ENCODE data around the gene PRKCB.

PRKCB gene

DNA sequence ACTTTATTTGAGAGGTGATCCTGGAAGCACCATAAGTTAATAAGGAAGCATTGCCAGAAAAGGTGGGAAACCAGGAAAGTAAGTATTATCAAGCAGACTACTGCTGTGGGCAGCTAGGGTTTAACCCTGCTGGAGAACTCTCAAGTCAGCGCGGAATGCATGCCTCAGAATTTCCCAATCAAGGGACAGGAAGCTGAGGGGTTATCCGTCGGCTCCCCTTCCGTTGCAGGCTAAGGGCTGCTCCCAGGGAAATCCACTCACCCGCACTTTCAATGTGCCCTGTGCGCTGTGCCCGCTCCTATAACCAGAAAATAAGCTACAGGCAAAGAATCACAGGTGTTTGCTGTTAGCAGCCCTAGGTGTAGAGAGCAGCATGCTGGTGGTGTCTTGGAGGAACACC lies 281.9 kb downstream of the PRKCB start:
- TF ChIP-seq, protein P1, sequence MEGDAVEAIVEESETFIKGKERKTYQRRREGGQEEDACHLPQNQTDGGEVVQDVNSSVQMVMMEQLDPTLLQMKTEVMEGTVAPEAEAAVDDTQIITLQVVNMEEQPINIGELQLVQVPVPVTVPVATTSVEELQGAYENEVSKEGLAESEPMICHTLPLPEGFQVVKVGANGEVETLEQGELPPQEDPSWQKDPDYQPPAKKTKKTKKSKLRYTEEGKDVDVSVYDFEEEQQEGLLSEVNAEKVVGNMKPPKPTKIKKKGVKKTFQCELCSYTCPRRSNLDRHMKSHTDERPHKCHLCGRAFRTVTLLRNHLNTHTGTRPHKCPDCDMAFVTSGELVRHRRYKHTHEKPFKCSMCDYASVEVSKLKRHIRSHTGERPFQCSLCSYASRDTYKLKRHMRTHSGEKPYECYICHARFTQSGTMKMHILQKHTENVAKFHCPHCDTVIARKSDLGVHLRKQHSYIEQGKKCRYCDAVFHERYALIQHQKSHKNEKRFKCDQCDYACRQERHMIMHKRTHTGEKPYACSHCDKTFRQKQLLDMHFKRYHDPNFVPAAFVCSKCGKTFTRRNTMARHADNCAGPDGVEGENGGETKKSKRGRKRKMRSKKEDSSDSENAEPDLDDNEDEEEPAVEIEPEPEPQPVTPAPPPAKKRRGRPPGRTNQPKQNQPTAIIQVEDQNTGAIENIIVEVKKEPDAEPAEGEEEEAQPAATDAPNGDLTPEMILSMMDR (IDR thresholded peaks at IDR 0.05; ENCODE audit: low read depth, low read length, missing control alignments) = no peak
- no peak for DNase-seq (ENCODE audit: low read depth)
- H3K4me3 ChIP-seq (ENCODE audit: low read depth, low read length) = no peak overlapping the region

DNA sequence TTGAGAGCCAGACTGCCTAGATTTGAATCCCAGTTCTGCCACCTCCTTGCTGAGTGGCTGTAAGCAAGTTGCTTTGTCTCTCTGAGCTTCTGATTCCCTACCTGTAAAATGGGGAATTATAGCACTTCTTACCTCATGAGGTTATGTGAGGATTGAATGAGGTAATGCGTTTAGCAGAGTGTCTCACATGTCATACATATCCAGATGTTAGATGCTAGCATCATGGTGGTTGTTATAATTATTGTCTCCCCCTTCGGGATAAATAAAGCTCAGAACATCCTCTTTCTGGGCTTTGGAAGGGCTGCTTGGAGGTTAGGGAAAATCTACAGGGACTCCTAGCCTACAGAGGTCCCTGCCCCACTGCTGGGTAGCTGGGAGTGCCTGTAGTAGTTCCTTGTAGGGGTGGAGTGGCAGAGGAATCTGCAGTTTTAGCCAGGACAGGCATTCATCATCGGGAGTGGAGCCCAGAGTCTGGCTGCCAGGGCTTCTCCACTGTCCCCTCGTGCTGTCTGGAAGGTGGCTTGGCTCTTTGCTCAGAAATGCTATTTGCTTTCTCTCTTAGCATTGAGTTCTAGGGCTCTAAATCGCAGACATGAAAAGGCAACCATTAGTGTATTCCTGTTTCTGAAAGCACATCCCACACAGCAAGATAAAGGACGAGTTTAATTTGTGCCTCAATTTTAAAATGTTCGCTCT lies 282.5 kb downstream of the PRKCB start:
- TF ChIP-seq, protein P1 (IDR thresholded peaks at IDR 0.05; ENCODE audit: low read depth, low read length, missing control alignments) = no peak
- no peak for DNase-seq (ENCODE audit: low read depth)
- H3K4me3 ChIP-seq (ENCODE audit: low read depth, low read length) = no peak overlapping the region

DNA sequence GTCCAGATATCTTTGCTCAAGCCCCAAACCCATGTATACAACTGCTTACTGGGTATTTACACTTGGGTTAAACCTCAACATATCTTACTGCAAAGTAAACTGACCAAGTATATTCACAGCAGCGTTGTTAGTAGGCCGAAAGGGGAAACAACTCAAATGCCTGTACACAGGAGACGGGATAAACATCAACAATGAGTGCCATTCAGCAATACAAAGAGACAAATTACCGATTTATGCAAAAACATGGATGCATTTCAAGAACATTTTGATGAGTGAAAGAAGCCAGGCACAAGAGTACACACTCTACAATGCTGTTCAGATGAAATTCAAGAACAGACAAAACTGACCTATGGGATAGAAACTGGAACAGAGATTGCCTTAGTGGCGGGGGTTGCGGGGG lies 284.0 kb downstream of the PRKCB start:
- DNase-seq (ENCODE audit: low read depth) = no peak
- no peak overlapping the region for H3K4me3 ChIP-seq (ENCODE audit: low read depth, low read length)
- TF ChIP-seq, protein P1 (IDR thresholded peaks at IDR 0.05; ENCODE audit: low read depth, low read length, missing control alignments) = no peak

DNA sequence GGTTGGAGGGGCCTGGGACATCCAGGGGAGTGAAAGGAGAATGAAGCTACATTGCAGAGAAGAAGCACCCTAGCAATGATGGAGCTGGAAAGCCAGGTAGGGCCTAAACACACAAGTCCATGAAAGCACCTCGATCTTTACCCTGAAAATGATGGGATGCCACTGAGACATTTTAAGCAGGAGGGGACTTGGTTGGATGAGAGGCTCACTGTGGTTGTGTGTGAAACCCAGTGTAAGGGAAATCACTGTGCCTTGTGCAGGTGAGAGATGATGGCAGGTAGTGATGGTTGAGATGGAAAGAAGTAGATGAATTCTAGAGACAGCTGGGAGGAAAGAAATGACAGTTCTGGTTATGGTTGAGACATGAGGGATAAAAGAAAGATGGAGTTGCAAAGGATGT lies 287.5 kb downstream of the PRKCB start:
- TF ChIP-seq, protein P1 (IDR thresholded peaks at IDR 0.05; ENCODE audit: low read depth, low read length, missing control alignments) = no peak
- no peak for DNase-seq (ENCODE audit: low read depth)
- no peak overlapping the region for H3K4me3 ChIP-seq (ENCODE audit: low read depth, low read length)

DNA sequence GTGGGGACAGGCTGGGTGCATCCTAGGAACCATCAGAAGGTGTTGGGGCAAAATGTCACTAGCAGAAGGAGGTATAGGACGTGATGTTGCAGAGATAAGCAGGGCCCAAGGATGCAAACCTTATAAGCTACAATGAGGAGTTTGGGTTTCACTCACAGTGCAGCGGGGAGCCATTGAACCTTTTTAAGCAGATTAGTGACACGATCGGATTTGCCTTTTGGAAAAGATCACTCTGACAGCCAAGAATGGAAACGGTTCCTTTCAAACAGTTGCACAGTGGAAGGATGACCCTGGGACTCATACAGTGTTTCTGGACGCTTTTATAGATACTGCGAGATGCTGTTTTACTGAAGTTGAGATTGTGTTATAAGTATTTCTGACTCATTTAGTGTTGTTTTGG lies 288.5 kb downstream of the PRKCB start:
- no peak overlapping the region for H3K4me3 ChIP-seq (ENCODE audit: low read depth, low read length)
- no peak for DNase-seq (ENCODE audit: low read depth)
- TF ChIP-seq, protein P1 (IDR thresholded peaks at IDR 0.05; ENCODE audit: low read depth, low read length, missing control alignments) = no peak

DNA sequence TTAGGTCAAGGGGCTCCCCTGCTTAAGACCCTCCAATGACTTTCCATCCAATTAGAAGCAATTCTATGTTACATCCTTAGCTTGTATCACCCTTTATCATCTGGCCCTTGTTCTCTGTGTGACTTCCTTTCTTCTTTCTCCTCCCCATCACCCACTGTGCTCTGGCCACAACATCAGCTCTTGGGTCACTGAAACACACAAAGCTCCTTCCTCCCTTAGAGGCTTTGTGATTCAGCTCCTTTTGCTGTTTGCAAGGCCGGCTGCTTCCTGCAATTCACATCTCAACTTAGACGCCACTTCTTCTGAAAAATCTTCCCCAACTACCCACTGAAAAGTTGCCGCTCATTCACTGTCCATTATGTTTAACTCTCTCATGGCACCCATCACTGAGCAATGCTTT lies 289.4 kb downstream of the PRKCB start:
- no peak overlapping the region for H3K4me3 ChIP-seq (ENCODE audit: low read depth, low read length)
- TF ChIP-seq, protein P1 (IDR thresholded peaks at IDR 0.05; ENCODE audit: low read depth, low read length, missing control alignments) = no peak
- DNase-seq (ENCODE audit: low read depth) = no peak

DNA sequence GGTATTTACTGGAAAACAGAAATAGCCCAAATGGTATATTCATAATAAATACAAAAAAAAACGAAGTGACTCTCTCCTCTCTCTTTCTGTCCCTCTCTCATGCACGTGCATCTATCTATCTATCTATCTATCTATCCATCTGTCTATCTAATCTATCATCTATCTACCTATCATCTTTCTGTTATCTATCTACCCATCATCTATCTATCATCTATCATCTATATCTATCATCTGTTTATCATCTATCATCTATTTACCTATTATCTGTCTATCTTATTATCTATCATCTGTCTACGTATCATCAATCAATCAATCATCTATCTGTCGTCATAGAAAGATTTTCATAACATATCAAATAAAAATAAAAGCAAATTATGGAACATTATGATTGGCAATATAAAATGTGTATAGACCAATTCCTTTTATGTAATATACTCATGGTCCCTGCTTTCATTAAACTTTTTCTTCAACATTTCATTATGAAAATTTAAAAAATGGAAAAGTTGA lies 293.7 kb downstream of the PRKCB start:
- no peak for DNase-seq (ENCODE audit: low read depth)
- H3K4me3 ChIP-seq (ENCODE audit: low read depth, low read length) = no peak overlapping the region
- TF ChIP-seq, protein P1 (IDR thresholded peaks at IDR 0.05; ENCODE audit: low read depth, low read length, missing control alignments) = no peak

Data from GM12864 (cell line).